Hematopoietic multipotent progenitor cell treated with erythropoietin and hydrocortisone succinate and interleukin-3 and kit ligand, for 6 days (in vitro differentiated cells): Measurements from ENCODE around the gene RAD9A.

ENCODE experiments used
- DNase-seq: peaks from one replicate; pipeline ENCODE4 v3.0.0-alpha.2; 2015

Gene RAD9A

GRCh38 chr11:67429038-67429668, 37.4 kb downstream of the RAD9A start:
- no peak for DNase-seq

- no peak for DNase-seq
Measured at GRCh38 chr11:67429722-67430121, 37.9 kb downstream of the RAD9A start.

- no peak for DNase-seq
Measured at GRCh38 chr11:67431346-67432249, 39.8 kb downstream of the RAD9A start.

GRCh38 chr11:67432655-67433349, 41.0 kb downstream of the RAD9A start:
- DNase-seq = no peak

GRCh38 chr11:67433536-67434394, 42.0 kb downstream of the RAD9A start:
- DNase-seq = no peak

- DNase-seq = no peak
Measured at GRCh38 chr11:67434395-67434881, 42.7 kb downstream of the RAD9A start.

GRCh38 chr11:67435031-67435726, 43.4 kb downstream of the RAD9A start:
- DNase-seq = peak; percentile 53

- DNase-seq = no peak
Measured at GRCh38 chr11:67435727-67436458, 44.1 kb downstream of the RAD9A start.

- DNase-seq = peak; percentile 75
Measured at GRCh38 chr11:67436459-67437081, 44.8 kb downstream of the RAD9A start.

GRCh38 chr11:67437082-67437808, 45.5 kb downstream of the RAD9A start, which contains the start of gene PTPRCAP:
PTPRCAP (minus strand) TSS chr11:67437682; CDS start chr11:67437619, 63 bp downstream.
- peak; percentile 65 for DNase-seq

- no peak for DNase-seq
Measured at GRCh38 chr11:67437809-67438157, 46.0 kb downstream of the RAD9A start.

- DNase-seq = no peak
Measured at GRCh38 chr11:67438158-67438902, 46.5 kb downstream of the RAD9A start.

GRCh38 chr11:67439321-67440228, 47.8 kb downstream of the RAD9A start:
- peak; percentile 75 for DNase-seq

GRCh38 chr11:67440229-67441097, 48.7 kb downstream of the RAD9A start:
- DNase-seq = no peak

GRCh38 chr11:67441098-67441563, 49.3 kb downstream of the RAD9A start:
- DNase-seq = no peak

GRCh38 chr11:67441731-67442351, 50.1 kb downstream of the RAD9A start:
- DNase-seq = no peak
